Measurements from ENCODE around the gene SRCIN1. TPM values are rescaled to one million over a fixed set of nuclear protein-coding genes. Genes with fewer than 3 reads are reported as not detected.

The SRCIN1 gene
- total and polyA plus RNA-seq, 4 donors = 0.05 to 5.3 (median 2.7) TPM

- TF ChIP-seq CTCF (IDR thresholded peaks at IDR 0.05; ENCODE audit: low read depth, low read length, missing input control) (peak; percentile 4), HNF4A (conservative IDR thresholded peaks at IDR 0.05) (no peak)
- no peaks in the 10 kb centered on the region for H3K36me3 ChIP-seq (ENCODE audit: control insufficient read depth in 4 of 4, insufficient read depth in 3 of 4, low read depth in 1 of 4, low read length in 3 of 4)
- DNase-seq (ENCODE audit: low spot score) = peak; percentile 42
- WGBS = 21% methylated on average over 86 of the region's 86 CpGs
- peaks cover 4 to 17% (median 8%) of the 10 kb centered on the region in 4 donors for H3K4me1 ChIP-seq (ENCODE audit: control insufficient read depth in 4 of 4, insufficient read depth in 4 of 4, low read length in 3 of 4)
- H3K27ac ChIP-seq (ENCODE audit: low read depth in 1 of 2, low read length in 2 of 2) = no peak overlapping the region
- no peak overlapping the region for H3K9ac ChIP-seq (ENCODE audit: low read depth in 1 of 2, low read length in 2 of 2)
- no peaks in the 10 kb centered on the region for H3K9me3 ChIP-seq (ENCODE audit: control insufficient read depth in 4 of 4, low read length in 3 of 4)
- peaks cover 0 to 5% (median 2%) of the 10 kb centered on the region in 4 donors for H3K27me3 ChIP-seq (ENCODE audit: control insufficient read depth in 4 of 4, insufficient read depth in 4 of 4, low read length in 3 of 4)
- peak overlapping the region in 1 of 3 donors; percentile 26 for H3K4me3 ChIP-seq (ENCODE audit: low read depth in 1 of 3, low read length in 3 of 3)
These were observed 95.2 kb downstream of the SRCIN1 start for GRCh38 chr17:38510421-38511149.

GRCh38 chr17:38509772-38510420 is 95.9 kb downstream of the SRCIN1 start:
- no peak overlapping the region for H3K27ac ChIP-seq (ENCODE audit: low read depth in 1 of 2, low read length in 2 of 2)
- H3K4me1 ChIP-seq (ENCODE audit: control insufficient read depth in 4 of 4, insufficient read depth in 4 of 4, low read length in 3 of 4) = peaks cover 4 to 17% (median 8%) of the 10 kb centered on the region in 4 donors
- H3K9ac ChIP-seq (ENCODE audit: low read depth in 1 of 2, low read length in 2 of 2) = no peak overlapping the region
- 17% methylated on average over 80 of the region's 80 CpGs for WGBS
- TF ChIP-seq SP1 (IDR thresholded peaks at IDR 0.05) (no peak), RXRA (IDR thresholded peaks at IDR 0.05) (no peak), ZBTB33 (IDR thresholded peaks at IDR 0.05) (no peak)
- no peaks in the 10 kb centered on the region for H3K9me3 ChIP-seq (ENCODE audit: control insufficient read depth in 4 of 4, low read length in 3 of 4)
- peaks cover 0 to 5% (median 2%) of the 10 kb centered on the region in 4 donors for H3K27me3 ChIP-seq (ENCODE audit: control insufficient read depth in 4 of 4, insufficient read depth in 4 of 4, low read length in 3 of 4)
- H3K4me3 ChIP-seq (ENCODE audit: low read depth in 1 of 3, low read length in 3 of 3) = peak overlapping the region in 1 of 3 donors; percentile 26
- H3K36me3 ChIP-seq (ENCODE audit: control insufficient read depth in 4 of 4, insufficient read depth in 3 of 4, low read depth in 1 of 4, low read length in 3 of 4) = no peaks in the 10 kb centered on the region
- DNase-seq (ENCODE audit: low spot score) = no peak

- peaks cover 4 to 17% (median 8%) of the 10 kb centered on the region in 4 donors for H3K4me1 ChIP-seq (ENCODE audit: control insufficient read depth in 4 of 4, insufficient read depth in 4 of 4, low read length in 3 of 4)
- peak overlapping the region in 1 of 3 donors; percentile 26 for H3K4me3 ChIP-seq (ENCODE audit: low read depth in 1 of 3, low read length in 3 of 3)
- peak; percentile 80 for DNase-seq (ENCODE audit: low spot score)
- no peaks in the 10 kb centered on the region for H3K36me3 ChIP-seq (ENCODE audit: control insufficient read depth in 4 of 4, insufficient read depth in 3 of 4, low read depth in 1 of 4, low read length in 3 of 4)
- no peak overlapping the region for H3K27ac ChIP-seq (ENCODE audit: low read depth in 1 of 2, low read length in 2 of 2)
- peaks cover 0 to 5% (median 2%) of the 10 kb centered on the region in 4 donors for H3K27me3 ChIP-seq (ENCODE audit: control insufficient read depth in 4 of 4, insufficient read depth in 4 of 4, low read length in 3 of 4)
- no peaks in the 10 kb centered on the region for H3K9me3 ChIP-seq (ENCODE audit: control insufficient read depth in 4 of 4, low read length in 3 of 4)
- WGBS = 43% methylated on average over 27 of the region's 27 CpGs
- TF ChIP-seq ATF3 (IDR thresholded peaks at IDR 0.05) (peak; percentile 68), RXRA (IDR thresholded peaks at IDR 0.05) (no peak), NR2F2 (IDR thresholded peaks at IDR 0.05) (no peak), REST (IDR thresholded peaks at IDR 0.05) (no peak), RAD21 (IDR thresholded peaks at IDR 0.05) (peak; percentile 23 to 54), TAF1 (conservative IDR thresholded peaks at IDR 0.05) (no peak), HNF4A (conservative IDR thresholded peaks at IDR 0.05) (no peak), JUND (IDR thresholded peaks at IDR 0.05) (no peak), MAX (IDR thresholded peaks at IDR 0.05) (no peak), CTCF (IDR thresholded peaks at IDR 0.05; ENCODE audit: low read depth, low read length, missing input control) (peak; percentile 56)
- H3K9ac ChIP-seq (ENCODE audit: low read depth in 1 of 2, low read length in 2 of 2) = no peak overlapping the region
These were observed 96.6 kb downstream of the SRCIN1 start for GRCh38 chr17:38508954-38509771.
